Karpas-422 (cell line): ENCODE data around the gene CNGA4. TPM values are rescaled to one million over a fixed set of nuclear protein-coding genes. Genes with fewer than 3 reads are reported as not detected.

ENCODE experiments used
- DNase-seq: peaks from one replicate; pipeline ENCODE4 v3.0.0-alpha.2; 2015
- H2AFZ ChIP-seq: fragments of 200-600 bp; sonication (generic); 2 replicates; pipeline ENCODE4 v1.6.1; 2014; ENCODE audit warnings: antibody characterized with exemption, low read length, mixed read lengths
- H3K27ac ChIP-seq: fragments of 200-600 bp; sonication (generic); 2 replicates; pipeline ENCODE4 v1.5.1; 2014; ENCODE audit warnings: mild to moderate bottlenecking, low read length, moderate library complexity
- H3K27me3 ChIP-seq: fragments of 200-600 bp; sonication (generic); 2 replicates; pipeline ENCODE4 v1.6.1; 2014; ENCODE audit warnings: low read length, mixed read lengths
- H3K36me3 ChIP-seq: fragments of 200-600 bp; sonication (generic); 2 replicates; pipeline ENCODE4 v1.6.1; 2014; ENCODE audit warnings: low read length, mixed read lengths; ENCODE audit not compliant: insufficient read depth
- H3K4me1 ChIP-seq: fragments of 200-600 bp; sonication (generic); 2 replicates; pipeline ENCODE4 v1.6.1; 2014; ENCODE audit warnings: mild to moderate bottlenecking, low read length, mixed read lengths
- H3K4me2 ChIP-seq: fragments of 200-600 bp; sonication (generic); 2 replicates; pipeline ENCODE4 v1.6.1; 2014; ENCODE audit warnings: low read length, low read depth, mild to moderate bottlenecking; ENCODE audit not compliant: poor library complexity, severe bottlenecking
- H3K4me3 ChIP-seq: fragments of 200-600 bp; sonication (generic); 2 replicates; pipeline ENCODE4 v1.5.1; 2014; ENCODE audit warnings: mild to moderate bottlenecking, antibody characterized with exemption, low read length, mixed read lengths
- H3K79me2 ChIP-seq: fragments of 200-600 bp; sonication (generic); 2 replicates; pipeline ENCODE4 v1.6.1; 2014; ENCODE audit warnings: mild to moderate bottlenecking, low read length, mixed read lengths
- H3K9ac ChIP-seq: fragments of 200-600 bp; sonication (generic); 2 replicates; pipeline ENCODE4 v1.6.0; 2014; ENCODE audit warnings: low read length
- H3K9me2 ChIP-seq: fragments of 200-600 bp; sonication (generic), shearing (Covaris generic); replicated peaks from 2 replicates; pipeline ENCODE4 v1.6.0; 2014; ENCODE audit warnings: mild to moderate bottlenecking, low read length, moderate library complexity; ENCODE audit not compliant: insufficient read depth
- H3K9me3 ChIP-seq: fragments of 300-700, 200-600 bp; sonication (generic); 2 replicates; pipeline ENCODE4 v1.6.1; 2014; ENCODE audit warnings: low read length, mixed read lengths
- H4K20me1 ChIP-seq: fragments of 200-600 bp; sonication (generic); 2 replicates; pipeline ENCODE4 v1.6.1; 2014; ENCODE audit warnings: mild to moderate bottlenecking, antibody characterized with exemption, low read length, low read depth; ENCODE audit not compliant: insufficient read depth
- total RNA-seq: library from RNA; depleted of rRNA; stranded (reverse); fragments of >200 nt; shearing (Covaris generic); gene quantifications from 2 replicates; pipeline ENCODE4 v1.2.3, GENCODE V29; 2014; ENCODE audit warnings: low replicate concordance

Gene CNGA4
- total RNA-seq, 1 experiment from 2014 or later, result 2.0 TPM

- Histone ChIP-seq H3K27ac (no peak overlapping the region), H3K9me3 (no peaks in the 10 kb centered on the region), H4K20me1 (peaks cover 7% of the 10 kb centered on the region; the same call in 1 of the 2 replicates)
Measured at GRCh38 chr11:6216501-6216900, 22.4 kb upstream of the CNGA4 start.

GRCh38 chr11:6217722-6218121, 21.2 kb upstream of the CNGA4 start:
- Histone ChIP-seq H3K36me3 (peaks cover 11% of the 10 kb centered on the region; the same call in 1 of the 2 replicates), H3K4me3 (no peak overlapping the region), H4K20me1 (peaks cover 7% of the 10 kb centered on the region; the same call in 1 of the 2 replicates), H2AFZ (no peak overlapping the region), H3K9me2 (no peaks in the 10 kb centered on the region), H3K4me1 (no peaks in the 10 kb centered on the region), H3K27ac (no peak overlapping the region), H3K9ac (no peak overlapping the region), H3K4me2 (no peak overlapping the region), H3K79me2 (peaks cover 5% of the 10 kb centered on the region; the same call in 1 of the 2 replicates), H3K27me3 (no peaks in the 10 kb centered on the region), H3K9me3 (no peaks in the 10 kb centered on the region)
- no peak for DNase-seq

More at GRCh38 chr11:6216501-6216900, 22.4 kb upstream of the CNGA4 start:
- H3K36me3 ChIP-seq, result peaks cover 17% of the 10 kb centered on the region
- H3K9ac ChIP-seq, result no peak overlapping the region
- H3K4me1 ChIP-seq, result no peaks in the 10 kb centered on the region
- no peak overlapping the region for H3K4me2 ChIP-seq
- H3K9me2 ChIP-seq, result no peaks in the 10 kb centered on the region
- H3K4me3 ChIP-seq, result no peak overlapping the region
- no peak overlapping the region for H2AFZ ChIP-seq
- no peak for DNase-seq
- peaks cover 5% of the 10 kb centered on the region; the same call in 1 of the 2 replicates for H3K79me2 ChIP-seq
- no peaks in the 10 kb centered on the region for H3K27me3 ChIP-seq

GRCh38 chr11:6219359-6219758, 19.5 kb upstream of the CNGA4 start:
- no peak for DNase-seq
- Histone ChIP-seq H3K4me1 (no peaks in the 10 kb centered on the region), H3K36me3 (peaks cover 9% of the 10 kb centered on the region; the same call in 1 of the 2 replicates)

GRCh38 chr11:6223854-6224253, 15.0 kb upstream of the CNGA4 start:
- DNase-seq, result no peak
- H3K4me2 ChIP-seq, result no peak overlapping the region
- peaks cover 9% of the 10 kb centered on the region; the same call in 1 of the 2 replicates for H3K36me3 ChIP-seq
- H3K27me3 ChIP-seq, result no peaks in the 10 kb centered on the region
- no peak overlapping the region for H3K4me3 ChIP-seq
- no peaks in the 10 kb centered on the region for H3K9me2 ChIP-seq
- H4K20me1 ChIP-seq, result peaks cover 7% of the 10 kb centered on the region; the same call in 1 of the 2 replicates
- no peak overlapping the region for H3K9ac ChIP-seq
- peaks cover 7% of the 10 kb centered on the region for H3K4me1 ChIP-seq
- peaks cover 51% of the 10 kb centered on the region for H3K79me2 ChIP-seq
- H3K9me3 ChIP-seq, result no peaks in the 10 kb centered on the region
- no peak overlapping the region for H2AFZ ChIP-seq
- H3K27ac ChIP-seq, result no peak overlapping the region

More at GRCh38 chr11:6219359-6219758, 19.5 kb upstream of the CNGA4 start:
- H3K27ac ChIP-seq, result no peak overlapping the region
- H2AFZ ChIP-seq, result no peak overlapping the region
- no peak overlapping the region for H3K9ac ChIP-seq
- peaks cover 7% of the 10 kb centered on the region; the same call in 1 of the 2 replicates for H4K20me1 ChIP-seq
- H3K79me2 ChIP-seq, result peaks cover 7% of the 10 kb centered on the region
- no peak overlapping the region for H3K4me3 ChIP-seq
- H3K27me3 ChIP-seq, result no peaks in the 10 kb centered on the region
- no peak overlapping the region for H3K4me2 ChIP-seq
- no peaks in the 10 kb centered on the region for H3K9me3 ChIP-seq
- no peaks in the 10 kb centered on the region for H3K9me2 ChIP-seq

GRCh38 chr11:6224421-6224820, 14.5 kb upstream of the CNGA4 start:
- Histone ChIP-seq H3K4me2 (no peak overlapping the region), H3K27me3 (no peaks in the 10 kb centered on the region), H3K9me2 (no peaks in the 10 kb centered on the region), H3K4me3 (no peak overlapping the region), H3K9me3 (no peaks in the 10 kb centered on the region), H3K79me2 (peaks cover 57% of the 10 kb centered on the region), H3K4me1 (peaks cover 8% of the 10 kb centered on the region), H3K27ac (no peak overlapping the region), H4K20me1 (peaks cover 3% of the 10 kb centered on the region; the same call in 1 of the 2 replicates), H2AFZ (no peak overlapping the region), H3K9ac (no peak overlapping the region), H3K36me3 (peaks cover 9% of the 10 kb centered on the region; the same call in 1 of the 2 replicates)
- DNase-seq, result no peak

GRCh38 chr11:6225024-6225423, 13.9 kb upstream of the CNGA4 start:
- H3K9me2 ChIP-seq, result no peaks in the 10 kb centered on the region
- H4K20me1 ChIP-seq, result no peaks in the 10 kb centered on the region
- peaks cover 63% of the 10 kb centered on the region for H3K79me2 ChIP-seq
- H3K9me3 ChIP-seq, result no peaks in the 10 kb centered on the region
- peaks cover 9% of the 10 kb centered on the region; the same call in 1 of the 2 replicates for H3K36me3 ChIP-seq
- peaks cover 14% of the 10 kb centered on the region for H3K4me1 ChIP-seq
- H3K9ac ChIP-seq, result no peak overlapping the region
- DNase-seq, result no peak
- H3K27ac ChIP-seq, result no peak overlapping the region
- no peak overlapping the region for H2AFZ ChIP-seq
- H3K4me2 ChIP-seq, result no peak overlapping the region
- H3K4me3 ChIP-seq, result no peak overlapping the region
- H3K27me3 ChIP-seq, result no peaks in the 10 kb centered on the region

- no peak for DNase-seq
- Histone ChIP-seq H3K4me1 (peaks cover 23% of the 10 kb centered on the region), H3K27me3 (no peaks in the 10 kb centered on the region), H4K20me1 (no peaks in the 10 kb centered on the region), H3K79me2 (peaks cover 69% of the 10 kb centered on the region), H3K9ac (no peak overlapping the region), H3K27ac (no peak overlapping the region), H3K4me2 (no peak overlapping the region), H3K9me2 (no peaks in the 10 kb centered on the region), H2AFZ (no peak overlapping the region), H3K4me3 (no peak overlapping the region), H3K9me3 (no peaks in the 10 kb centered on the region), H3K36me3 (peaks cover 4% of the 10 kb centered on the region; the same call in 1 of the 2 replicates)
Measured at GRCh38 chr11:6225896-6226295, 13.0 kb upstream of the CNGA4 start.

- Histone ChIP-seq H3K9ac (no peak overlapping the region), H4K20me1 (no peaks in the 10 kb centered on the region), H3K27me3 (no peaks in the 10 kb centered on the region), H3K4me3 (no peak overlapping the region), H3K4me2 (no peak overlapping the region), H3K79me2 (peaks cover 93% of the 10 kb centered on the region), H3K9me2 (no peaks in the 10 kb centered on the region), H3K4me1 (peaks cover 43% of the 10 kb centered on the region), H2AFZ (no peak overlapping the region), H3K36me3 (no peaks in the 10 kb centered on the region), H3K9me3 (no peaks in the 10 kb centered on the region), H3K27ac (no peak overlapping the region)
- no peak for DNase-seq
Measured at GRCh38 chr11:6228520-6228919, 10.4 kb upstream of the CNGA4 start.
